ENCODE data around the gene STH. TPM values are rescaled to one million over a fixed set of nuclear protein-coding genes. Genes with fewer than 3 reads are reported as not detected.

Gene STH
- polyA plus RNA-seq, 1 donor (not counting 4 experiments of a cell fraction or from before 2014, with no cell fraction given) = not detected

- TF ChIP-seq CTCF (optimal IDR thresholded peaks at IDR 0.05 in 1 of 3, IDR thresholded peaks at IDR 0.05 in 1 of 3, conservative IDR thresholded peaks at IDR 0.05 in 1 of 3; ENCODE audit: extremely low read depth in 1 of 3, insufficient read depth in 2 of 3, low read length in 3 of 3) (no peak), EZH2 (IDR thresholded peaks at IDR 0.05; ENCODE audit: low read length) (no peak)
- Histone ChIP-seq H3K27ac (ENCODE audit: control insufficient read depth, insufficient read depth, low read length) (no peak overlapping the region), H3K4me1 (ENCODE audit: control insufficient read depth, extremely low read depth, insufficient read depth, low read length) (no peaks in the 10 kb centered on the region), H3K4me2 (ENCODE audit: control insufficient read depth, extremely low read depth, insufficient read depth, low read depth, low read length) (no peak overlapping the region), H3K4me3 (ENCODE audit: control insufficient read depth in 2 of 3, extremely low read depth in 1 of 3, insufficient read depth in 2 of 3, low read depth in 1 of 3, low read length in 3 of 3) (no peak overlapping the region), H3K9ac (ENCODE audit: control insufficient read depth, extremely low read depth, insufficient read depth, low read length) (no peak overlapping the region), H4K20me1 (ENCODE audit: control insufficient read depth, extremely low read depth, insufficient read depth, low read length) (no peaks in the 10 kb centered on the region), H3K9me1 (ENCODE audit: control insufficient read depth, extremely low read depth, insufficient read depth, low read length) (no peaks in the 10 kb centered on the region), H2AFZ (ENCODE audit: control insufficient read depth, low read length) (no peak overlapping the region), H3K79me2 (ENCODE audit: control insufficient read depth, insufficient read depth, low read length) (no peaks in the 10 kb centered on the region), H3K9me3 (ENCODE audit: control insufficient read depth, low read depth, low read length) (no peaks in the 10 kb centered on the region), H3K27me3 (ENCODE audit: control insufficient read depth, extremely low read depth, insufficient read depth, low read length) (no peaks in the 10 kb centered on the region), H3K36me3 (ENCODE audit: control insufficient read depth in 2 of 2, extremely low read depth in 1 of 2, insufficient read depth in 2 of 2, low read length in 2 of 2) (peaks cover 31 to 35% of the 10 kb centered on the region in 2 experiments)
- DNase-seq (ENCODE audit: low read depth, low spot score) (no peak), FAIRE-seq (no peak)
- dilution Hi-C loops (cut with MboI; ENCODE audit: extremely low pct_ligation_motif_present, low sequenced_read_pairs) = no loop called here
These were observed 46.6 kb downstream of the STH start for GRCh38 chr17:46045639-46046038.

GRCh38 chr17:46046957-46047356, 47.9 kb downstream of the STH start:
- Histone ChIP-seq H2AFZ (ENCODE audit: control insufficient read depth, low read length) (no peak overlapping the region), H3K9ac (ENCODE audit: control insufficient read depth, extremely low read depth, insufficient read depth, low read length) (no peak overlapping the region), H3K4me2 (ENCODE audit: control insufficient read depth, extremely low read depth, insufficient read depth, low read depth, low read length) (no peak overlapping the region), H3K4me3 (ENCODE audit: control insufficient read depth in 2 of 3, extremely low read depth in 1 of 3, insufficient read depth in 2 of 3, low read depth in 1 of 3, low read length in 3 of 3) (no peak overlapping the region), H3K4me1 (ENCODE audit: control insufficient read depth, extremely low read depth, insufficient read depth, low read length) (no peaks in the 10 kb centered on the region), H4K20me1 (ENCODE audit: control insufficient read depth, extremely low read depth, insufficient read depth, low read length) (no peaks in the 10 kb centered on the region), H3K79me2 (ENCODE audit: control insufficient read depth, insufficient read depth, low read length) (no peaks in the 10 kb centered on the region), H3K36me3 (ENCODE audit: control insufficient read depth in 2 of 2, extremely low read depth in 1 of 2, insufficient read depth in 2 of 2, low read length in 2 of 2) (peaks cover 28 to 39% of the 10 kb centered on the region in 2 experiments), H3K9me1 (ENCODE audit: control insufficient read depth, extremely low read depth, insufficient read depth, low read length) (no peaks in the 10 kb centered on the region), H3K27ac (ENCODE audit: control insufficient read depth, insufficient read depth, low read length) (no peak overlapping the region), H3K27me3 (ENCODE audit: control insufficient read depth, extremely low read depth, insufficient read depth, low read length) (no peaks in the 10 kb centered on the region), H3K9me3 (ENCODE audit: control insufficient read depth, low read depth, low read length) (no peaks in the 10 kb centered on the region)
- dilution Hi-C loops (cut with MboI; ENCODE audit: extremely low pct_ligation_motif_present, low sequenced_read_pairs) = no loop called here
- no peak for TF ChIP-seq EZH2 (IDR thresholded peaks at IDR 0.05; ENCODE audit: low read length)
- TF ChIP-seq CTCF (optimal IDR thresholded peaks at IDR 0.05 in 1 of 3, IDR thresholded peaks at IDR 0.05 in 1 of 3, conservative IDR thresholded peaks at IDR 0.05 in 1 of 3; ENCODE audit: extremely low read depth in 1 of 3, insufficient read depth in 2 of 3, low read length in 3 of 3) = no peak
- DNase-seq (ENCODE audit: low read depth, low spot score) = no peak
- FAIRE-seq = no peak
